ENCODE measurements around the gene CYP2A13. TPM values are rescaled to one million over a fixed set of nuclear protein-coding genes. Genes with fewer than 3 reads are reported as not detected.
"Not testable (repeated sequence)": the region's sequence is repeated elsewhere in the genome, so short reads cannot be mapped to it uniquely, and the experiment has no call there.

Gene CYP2A13
- polyA plus RNA-seq, 3 donors: not detected

- H3K79me2 ChIP-seq (ENCODE audit: insufficient read depth, low read length): no peaks in the 10 kb centered on the region
- peaks cover 0 to 3% of the 10 kb centered on the region in 2 donors for H3K27me3 ChIP-seq (ENCODE audit: control insufficient read depth in 2 of 2, insufficient read depth in 2 of 2, low read length in 2 of 2)
- no peak overlapping the region for H3K4me3 ChIP-seq (replicated peaks in 1 of 3; ENCODE audit: low read depth in 2 of 3, low read length in 3 of 3)
- Mint-ChIP-seq H3K27me3 (ENCODE audit: low read depth in 3 of 3) (peaks cover 12 to 23% (median 17%) of the 10 kb centered on the region in 3 donors), H3K4me1 (no peaks in the 10 kb centered on the region), H3K9me3 (no peaks in the 10 kb centered on the region), H3K36me3 (no peaks in the 10 kb centered on the region), H3K27ac (no peak overlapping the region), H3K4me3 (no peak overlapping the region)
- 88% methylated on average over 9 of the region's 13 CpGs for WGBS (ENCODE audit: insufficient coverage)
- no peaks in the 10 kb centered on the region for H3K4me1 ChIP-seq (ENCODE audit: control insufficient read depth in 1 of 2, insufficient read depth in 2 of 2, low read length in 2 of 2)
- no peak overlapping the region for H3K9ac ChIP-seq (ENCODE audit: insufficient read depth, low read length, poor library complexity, severe bottlenecking)
- no peak overlapping the region for H2AFZ ChIP-seq (ENCODE audit: insufficient read depth, low read depth, low read length, poor library complexity, severe bottlenecking)
- no peaks in the 10 kb centered on the region for H3K36me3 ChIP-seq (replicated peaks in 1 of 2; ENCODE audit: control insufficient read depth in 1 of 2, insufficient read depth in 2 of 2, low read length in 2 of 2)
- intact Hi-C loops (cut with micrococcal nuclease): no loop called here
- no peak for DNase-seq
- H3K27ac ChIP-seq (ENCODE audit: low read depth in 1 of 2, low read length in 2 of 2): no peak overlapping the region
- no peaks in the 10 kb centered on the region for H3K9me3 ChIP-seq (replicated peaks in 1 of 2; ENCODE audit: control insufficient read depth in 1 of 2, insufficient read depth in 1 of 2, low read length in 2 of 2)
- no peaks in the 10 kb centered on the region for H4K20me1 ChIP-seq (ENCODE audit: insufficient read depth, low read length)
- TF ChIP-seq CTCF (IDR thresholded peaks at IDR 0.05): no peak
- no peak overlapping the region for H3K4me2 ChIP-seq (replicated peaks; ENCODE audit: extremely low read depth, low read length, poor library complexity, severe bottlenecking)
These were observed 37.8 kb upstream of the CYP2A13 start for GRCh38 chr19:41050426-41050825.

GRCh38 chr19:41052162-41052561, 36.1 kb upstream of the CYP2A13 start:
- H3K4me1 ChIP-seq (ENCODE audit: control insufficient read depth in 1 of 2, insufficient read depth in 2 of 2, low read length in 2 of 2); intact Hi-C loops (cut with micrococcal nuclease); H2AFZ ChIP-seq (ENCODE audit: insufficient read depth, low read depth, low read length, poor library complexity, severe bottlenecking); H3K4me3 Mint-ChIP-seq; H3K27ac Mint-ChIP-seq; H3K4me3 ChIP-seq (replicated peaks in 1 of 3; ENCODE audit: low read depth in 2 of 3, low read length in 3 of 3); H3K27me3 ChIP-seq (ENCODE audit: control insufficient read depth in 2 of 2, insufficient read depth in 2 of 2, low read length in 2 of 2); H3K36me3 Mint-ChIP-seq; H3K9me3 ChIP-seq (replicated peaks in 1 of 2; ENCODE audit: control insufficient read depth in 1 of 2, insufficient read depth in 1 of 2, low read length in 2 of 2); H3K4me1 Mint-ChIP-seq; H3K9ac ChIP-seq (ENCODE audit: insufficient read depth, low read length, poor library complexity, severe bottlenecking); H3K79me2 ChIP-seq (ENCODE audit: insufficient read depth, low read length); H4K20me1 ChIP-seq (ENCODE audit: insufficient read depth, low read length); H3K9me3 Mint-ChIP-seq; H3K36me3 ChIP-seq (replicated peaks in 1 of 2; ENCODE audit: control insufficient read depth in 1 of 2, insufficient read depth in 2 of 2, low read length in 2 of 2); H3K4me2 ChIP-seq (replicated peaks; ENCODE audit: extremely low read depth, low read length, poor library complexity, severe bottlenecking); DNase-seq; H3K27ac ChIP-seq (ENCODE audit: low read depth in 1 of 2, low read length in 2 of 2): not testable (repeated sequence)
- WGBS (ENCODE audit: insufficient coverage): 97% methylated on average over 6 of the region's 7 CpGs
- peaks cover 11 to 20% (median 20%) of the 10 kb centered on the region in 3 donors for H3K27me3 Mint-ChIP-seq (ENCODE audit: low read depth in 3 of 3)

- H3K4me3 Mint-ChIP-seq; H3K9ac ChIP-seq (ENCODE audit: insufficient read depth, low read length, poor library complexity, severe bottlenecking); H3K27me3 ChIP-seq (ENCODE audit: control insufficient read depth in 2 of 2, insufficient read depth in 2 of 2, low read length in 2 of 2); H3K27ac ChIP-seq (ENCODE audit: low read depth in 1 of 2, low read length in 2 of 2); H3K4me1 Mint-ChIP-seq; intact Hi-C loops (cut with micrococcal nuclease); H3K79me2 ChIP-seq (ENCODE audit: insufficient read depth, low read length); H3K9me3 ChIP-seq (replicated peaks in 1 of 2; ENCODE audit: control insufficient read depth in 1 of 2, insufficient read depth in 1 of 2, low read length in 2 of 2); H3K36me3 Mint-ChIP-seq; H4K20me1 ChIP-seq (ENCODE audit: insufficient read depth, low read length); H3K9me3 Mint-ChIP-seq; H3K36me3 ChIP-seq (replicated peaks in 1 of 2; ENCODE audit: control insufficient read depth in 1 of 2, insufficient read depth in 2 of 2, low read length in 2 of 2); H2AFZ ChIP-seq (ENCODE audit: insufficient read depth, low read depth, low read length, poor library complexity, severe bottlenecking); H3K4me1 ChIP-seq (ENCODE audit: control insufficient read depth in 1 of 2, insufficient read depth in 2 of 2, low read length in 2 of 2); H3K27ac Mint-ChIP-seq; H3K4me2 ChIP-seq (replicated peaks; ENCODE audit: extremely low read depth, low read length, poor library complexity, severe bottlenecking); DNase-seq; H3K4me3 ChIP-seq (replicated peaks in 1 of 3; ENCODE audit: low read depth in 2 of 3, low read length in 3 of 3): not testable (repeated sequence)
- H3K27me3 Mint-ChIP-seq (ENCODE audit: low read depth in 3 of 3): peaks cover 10 to 22% (median 15%) of the 10 kb centered on the region in 3 donors
- WGBS (ENCODE audit: insufficient coverage): 93% methylated on average over 6 of the region's 10 CpGs
These were observed 34.9 kb upstream of the CYP2A13 start for GRCh38 chr19:41053331-41053730.
